K562 (cell line): Measurements from ENCODE around the gene IPO11.

Experiments
- NFIC ChIP-seq: fragments of 450-650 bp; IDR thresholded peaks from 2 replicates; pipeline ENCODE4 v1.6.1; 2017; ENCODE audit warnings: mild to moderate bottlenecking, inconsistent platforms
- POLR2A ChIP-seq: fragments of 450-650 bp; conservative IDR thresholded peaks from 2 replicates; pipeline ENCODE4 v1.6.1; 2016
- SMARCB1 ChIP-seq: IDR thresholded peaks from 2 replicates; pipeline ENCODE4 v1.6.1; 2011; ENCODE audit warnings: improper control_type of control experiment, low read depth; ENCODE audit not compliant: insufficient read length
- SP1 ChIP-seq: sonication (generic); formaldehyde crosslinking; IDR thresholded peaks from 2 replicates; pipeline ENCODE4 v1.8.1; 2022; ENCODE audit warnings: mild to moderate bottlenecking, missing genetic modification reagents
- SRF ChIP-seq, 2 experiments: fragments of 250-450, 450-650 bp in 1 of 2; sonication (Bioruptor Pico) in 1 of 2; sonication (generic) in 1 of 2; formaldehyde crosslinking; IDR thresholded peaks; 2 replicates each; pipeline versions ENCODE4 v1.5.0 to v1.5.1; 2020 to 2022; ENCODE audit warnings: mild to moderate bottlenecking in 1 of 2, missing genetic modification reagents in 1 of 2
- TBL1XR1 ChIP-seq, 2 experiments: IDR thresholded peaks; 2 replicates each; pipeline ENCODE4 v1.6.1; 2012; ENCODE audit warnings: improper control_type of control experiment in 2 of 2, low read length in 2 of 2, mild to moderate bottlenecking in 1 of 2
- XRCC5 ChIP-seq: fragments of 200-400 bp; formaldehyde crosslinking; IDR thresholded peaks from 2 replicates; pipeline ENCODE4 v1.6.1; 2017; ENCODE audit warnings: low read depth, mild to moderate bottlenecking, low read length
- TF ChIP-seq, protein P1 (sequence below), 3 experiments: IDR thresholded peaks in 2 of 3; conservative IDR thresholded peaks in 1 of 3; 2 replicates each; pipeline ENCODE4 v1.5.1; 2011 to 2012; ENCODE audit warnings: low read length in 3 of 3, mild to moderate bottlenecking in 3 of 3, control low read depth in 2 of 3, improper control_type of control experiment in 1 of 3, inconsistent platforms in 1 of 3, low read depth in 1 of 3, mixed read lengths in 1 of 3, moderate library complexity in 1 of 3; ENCODE audit not compliant: insufficient read depth in 2 of 3
- TF ChIP-seq, protein P2 (sequence below), 2 experiments: fragments of 450-650 bp in 1 of 2; sonication (generic) in 1 of 2; formaldehyde crosslinking in 1 of 2; IDR thresholded peaks in 1 of 2; conservative IDR thresholded peaks in 1 of 2; 2 replicates each; pipeline versions ENCODE4 v1.6.1 to v1.8.1; 2016 to 2023; ENCODE audit warnings: mild to moderate bottlenecking in 2 of 2, moderate library complexity in 2 of 2, inconsistent platforms in 1 of 2, missing genetic modification reagents in 1 of 2
- TF ChIP-seq, protein P3 (sequence below): conservative IDR thresholded peaks from 2 replicates; pipeline ENCODE4 v1.6.1; 2011; ENCODE audit warnings: low read depth, mild to moderate bottlenecking, low read length; ENCODE audit not compliant: control insufficient read depth
- TF ChIP-seq, protein P4 (sequence below): fragments of 200-600 bp; sonication (generic); IDR thresholded peaks from one replicate; pipeline ENCODE4 v1.6.1; 2012; ENCODE audit warnings: mild to moderate bottlenecking, low read depth, low read length, inconsistent platforms

DNA sequence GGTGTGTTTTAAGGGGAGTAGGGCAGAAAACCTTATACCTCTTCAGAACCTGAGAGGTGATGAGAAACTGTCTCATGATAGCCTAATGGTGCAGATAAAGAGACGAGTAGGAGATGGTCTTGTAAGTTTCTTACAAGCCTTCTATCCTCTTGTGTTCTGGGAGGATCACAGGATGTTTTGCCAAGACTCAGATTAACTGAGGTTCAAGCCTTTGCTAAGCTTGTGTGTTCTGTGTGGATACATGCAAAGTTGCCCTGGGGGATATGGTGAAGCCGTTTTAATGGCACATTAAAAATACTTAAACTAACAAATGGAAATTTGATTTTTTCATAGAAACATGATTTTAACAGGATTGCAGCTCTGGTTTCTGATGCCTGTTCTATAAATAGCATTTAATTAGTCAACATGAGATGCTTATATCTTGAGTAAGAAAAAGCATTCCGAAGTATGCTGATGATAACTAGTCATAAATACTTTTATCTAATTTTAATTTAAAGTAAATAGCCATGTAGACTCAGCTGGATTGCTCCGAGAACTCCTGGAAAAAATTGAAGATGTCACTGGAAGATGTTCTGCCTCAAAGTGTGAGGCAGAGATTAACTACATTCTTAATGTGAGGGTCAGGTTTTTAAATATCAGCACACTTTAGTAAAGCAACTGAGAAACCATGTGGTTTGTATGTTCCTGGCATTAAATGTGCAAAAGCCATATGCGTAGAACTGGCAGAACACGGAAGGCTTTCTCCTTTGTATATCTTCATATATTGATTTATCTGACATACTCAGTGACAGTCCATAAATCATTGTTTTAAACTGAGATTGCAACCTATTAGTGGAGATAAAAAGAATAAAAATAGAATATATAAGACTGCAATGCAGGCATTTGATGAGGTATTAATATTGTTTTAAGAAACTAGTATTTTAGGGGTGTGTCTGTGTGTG lies 53.7 kb downstream of the IPO11 start:
- no peak for TF ChIP-seq SMARCB1
- TF ChIP-seq, protein P1, sequence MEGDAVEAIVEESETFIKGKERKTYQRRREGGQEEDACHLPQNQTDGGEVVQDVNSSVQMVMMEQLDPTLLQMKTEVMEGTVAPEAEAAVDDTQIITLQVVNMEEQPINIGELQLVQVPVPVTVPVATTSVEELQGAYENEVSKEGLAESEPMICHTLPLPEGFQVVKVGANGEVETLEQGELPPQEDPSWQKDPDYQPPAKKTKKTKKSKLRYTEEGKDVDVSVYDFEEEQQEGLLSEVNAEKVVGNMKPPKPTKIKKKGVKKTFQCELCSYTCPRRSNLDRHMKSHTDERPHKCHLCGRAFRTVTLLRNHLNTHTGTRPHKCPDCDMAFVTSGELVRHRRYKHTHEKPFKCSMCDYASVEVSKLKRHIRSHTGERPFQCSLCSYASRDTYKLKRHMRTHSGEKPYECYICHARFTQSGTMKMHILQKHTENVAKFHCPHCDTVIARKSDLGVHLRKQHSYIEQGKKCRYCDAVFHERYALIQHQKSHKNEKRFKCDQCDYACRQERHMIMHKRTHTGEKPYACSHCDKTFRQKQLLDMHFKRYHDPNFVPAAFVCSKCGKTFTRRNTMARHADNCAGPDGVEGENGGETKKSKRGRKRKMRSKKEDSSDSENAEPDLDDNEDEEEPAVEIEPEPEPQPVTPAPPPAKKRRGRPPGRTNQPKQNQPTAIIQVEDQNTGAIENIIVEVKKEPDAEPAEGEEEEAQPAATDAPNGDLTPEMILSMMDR (IDR thresholded peaks at IDR 0.05 in 2 of 3, conservative IDR thresholded peaks at IDR 0.05 in 1 of 3; ENCODE audit: insufficient read depth in 2 of 3, low read depth in 1 of 3, low read length in 3 of 3), result no peak
- no peak for TF ChIP-seq TBL1XR1 (IDR thresholded peaks at IDR 0.05; ENCODE audit: low read length in 2 of 2)
- TF ChIP-seq NFIC, result no peak
- TF ChIP-seq, protein P2, sequence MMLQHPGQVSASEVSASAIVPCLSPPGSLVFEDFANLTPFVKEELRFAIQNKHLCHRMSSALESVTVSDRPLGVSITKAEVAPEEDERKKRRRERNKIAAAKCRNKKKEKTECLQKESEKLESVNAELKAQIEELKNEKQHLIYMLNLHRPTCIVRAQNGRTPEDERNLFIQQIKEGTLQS (IDR thresholded peaks at IDR 0.05), result no peak
- TF ChIP-seq, protein P2 (CRISPR knock-in tag; conservative IDR thresholded peaks at IDR 0.05), result no peak
- TF ChIP-seq, protein P3, sequence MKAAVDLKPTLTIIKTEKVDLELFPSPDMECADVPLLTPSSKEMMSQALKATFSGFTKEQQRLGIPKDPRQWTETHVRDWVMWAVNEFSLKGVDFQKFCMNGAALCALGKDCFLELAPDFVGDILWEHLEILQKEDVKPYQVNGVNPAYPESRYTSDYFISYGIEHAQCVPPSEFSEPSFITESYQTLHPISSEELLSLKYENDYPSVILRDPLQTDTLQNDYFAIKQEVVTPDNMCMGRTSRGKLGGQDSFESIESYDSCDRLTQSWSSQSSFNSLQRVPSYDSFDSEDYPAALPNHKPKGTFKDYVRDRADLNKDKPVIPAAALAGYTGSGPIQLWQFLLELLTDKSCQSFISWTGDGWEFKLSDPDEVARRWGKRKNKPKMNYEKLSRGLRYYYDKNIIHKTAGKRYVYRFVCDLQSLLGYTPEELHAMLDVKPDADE, result no peak
- TF ChIP-seq POLR2A, result no peak
- TF ChIP-seq SRF (CRISPR knock-in tag; IDR thresholded peaks at IDR 0.05), result no peak
- TF ChIP-seq SP1 (CRISPR knock-in tag), result no peak
- TF ChIP-seq XRCC5, result no peak
- TF ChIP-seq, protein P4, sequence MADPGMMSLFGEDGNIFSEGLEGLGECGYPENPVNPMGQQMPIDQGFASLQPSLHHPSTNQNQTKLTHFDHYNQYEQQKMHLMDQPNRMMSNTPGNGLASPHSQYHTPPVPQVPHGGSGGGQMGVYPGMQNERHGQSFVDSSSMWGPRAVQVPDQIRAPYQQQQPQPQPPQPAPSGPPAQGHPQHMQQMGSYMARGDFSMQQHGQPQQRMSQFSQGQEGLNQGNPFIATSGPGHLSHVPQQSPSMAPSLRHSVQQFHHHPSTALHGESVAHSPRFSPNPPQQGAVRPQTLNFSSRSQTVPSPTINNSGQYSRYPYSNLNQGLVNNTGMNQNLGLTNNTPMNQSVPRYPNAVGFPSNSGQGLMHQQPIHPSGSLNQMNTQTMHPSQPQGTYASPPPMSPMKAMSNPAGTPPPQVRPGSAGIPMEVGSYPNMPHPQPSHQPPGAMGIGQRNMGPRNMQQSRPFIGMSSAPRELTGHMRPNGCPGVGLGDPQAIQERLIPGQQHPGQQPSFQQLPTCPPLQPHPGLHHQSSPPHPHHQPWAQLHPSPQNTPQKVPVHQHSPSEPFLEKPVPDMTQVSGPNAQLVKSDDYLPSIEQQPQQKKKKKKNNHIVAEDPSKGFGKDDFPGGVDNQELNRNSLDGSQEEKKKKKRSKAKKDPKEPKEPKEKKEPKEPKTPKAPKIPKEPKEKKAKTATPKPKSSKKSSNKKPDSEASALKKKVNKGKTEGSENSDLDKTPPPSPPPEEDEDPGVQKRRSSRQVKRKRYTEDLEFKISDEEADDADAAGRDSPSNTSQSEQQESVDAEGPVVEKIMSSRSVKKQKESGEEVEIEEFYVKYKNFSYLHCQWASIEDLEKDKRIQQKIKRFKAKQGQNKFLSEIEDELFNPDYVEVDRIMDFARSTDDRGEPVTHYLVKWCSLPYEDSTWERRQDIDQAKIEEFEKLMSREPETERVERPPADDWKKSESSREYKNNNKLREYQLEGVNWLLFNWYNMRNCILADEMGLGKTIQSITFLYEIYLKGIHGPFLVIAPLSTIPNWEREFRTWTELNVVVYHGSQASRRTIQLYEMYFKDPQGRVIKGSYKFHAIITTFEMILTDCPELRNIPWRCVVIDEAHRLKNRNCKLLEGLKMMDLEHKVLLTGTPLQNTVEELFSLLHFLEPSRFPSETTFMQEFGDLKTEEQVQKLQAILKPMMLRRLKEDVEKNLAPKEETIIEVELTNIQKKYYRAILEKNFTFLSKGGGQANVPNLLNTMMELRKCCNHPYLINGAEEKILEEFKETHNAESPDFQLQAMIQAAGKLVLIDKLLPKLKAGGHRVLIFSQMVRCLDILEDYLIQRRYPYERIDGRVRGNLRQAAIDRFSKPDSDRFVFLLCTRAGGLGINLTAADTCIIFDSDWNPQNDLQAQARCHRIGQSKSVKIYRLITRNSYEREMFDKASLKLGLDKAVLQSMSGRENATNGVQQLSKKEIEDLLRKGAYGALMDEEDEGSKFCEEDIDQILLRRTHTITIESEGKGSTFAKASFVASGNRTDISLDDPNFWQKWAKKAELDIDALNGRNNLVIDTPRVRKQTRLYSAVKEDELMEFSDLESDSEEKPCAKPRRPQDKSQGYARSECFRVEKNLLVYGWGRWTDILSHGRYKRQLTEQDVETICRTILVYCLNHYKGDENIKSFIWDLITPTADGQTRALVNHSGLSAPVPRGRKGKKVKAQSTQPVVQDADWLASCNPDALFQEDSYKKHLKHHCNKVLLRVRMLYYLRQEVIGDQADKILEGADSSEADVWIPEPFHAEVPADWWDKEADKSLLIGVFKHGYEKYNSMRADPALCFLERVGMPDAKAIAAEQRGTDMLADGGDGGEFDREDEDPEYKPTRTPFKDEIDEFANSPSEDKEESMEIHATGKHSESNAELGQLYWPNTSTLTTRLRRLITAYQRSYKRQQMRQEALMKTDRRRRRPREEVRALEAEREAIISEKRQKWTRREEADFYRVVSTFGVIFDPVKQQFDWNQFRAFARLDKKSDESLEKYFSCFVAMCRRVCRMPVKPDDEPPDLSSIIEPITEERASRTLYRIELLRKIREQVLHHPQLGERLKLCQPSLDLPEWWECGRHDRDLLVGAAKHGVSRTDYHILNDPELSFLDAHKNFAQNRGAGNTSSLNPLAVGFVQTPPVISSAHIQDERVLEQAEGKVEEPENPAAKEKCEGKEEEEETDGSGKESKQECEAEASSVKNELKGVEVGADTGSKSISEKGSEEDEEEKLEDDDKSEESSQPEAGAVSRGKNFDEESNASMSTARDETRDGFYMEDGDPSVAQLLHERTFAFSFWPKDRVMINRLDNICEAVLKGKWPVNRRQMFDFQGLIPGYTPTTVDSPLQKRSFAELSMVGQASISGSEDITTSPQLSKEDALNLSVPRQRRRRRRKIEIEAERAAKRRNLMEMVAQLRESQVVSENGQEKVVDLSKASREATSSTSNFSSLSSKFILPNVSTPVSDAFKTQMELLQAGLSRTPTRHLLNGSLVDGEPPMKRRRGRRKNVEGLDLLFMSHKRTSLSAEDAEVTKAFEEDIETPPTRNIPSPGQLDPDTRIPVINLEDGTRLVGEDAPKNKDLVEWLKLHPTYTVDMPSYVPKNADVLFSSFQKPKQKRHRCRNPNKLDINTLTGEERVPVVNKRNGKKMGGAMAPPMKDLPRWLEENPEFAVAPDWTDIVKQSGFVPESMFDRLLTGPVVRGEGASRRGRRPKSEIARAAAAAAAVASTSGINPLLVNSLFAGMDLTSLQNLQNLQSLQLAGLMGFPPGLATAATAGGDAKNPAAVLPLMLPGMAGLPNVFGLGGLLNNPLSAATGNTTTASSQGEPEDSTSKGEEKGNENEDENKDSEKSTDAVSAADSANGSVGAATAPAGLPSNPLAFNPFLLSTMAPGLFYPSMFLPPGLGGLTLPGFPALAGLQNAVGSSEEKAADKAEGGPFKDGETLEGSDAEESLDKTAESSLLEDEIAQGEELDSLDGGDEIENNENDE, result no peak
